Astrocyte of the spinal cord (primary cell): ENCODE measurements around the gene PTCRA.
"Not testable (repeated sequence)": the region's sequence is repeated elsewhere in the genome, so short reads cannot be mapped to it uniquely, and the experiment has no call there.

ENCODE experiments used
- DNase-seq: peaks from one replicate; pipeline ENCODE4 v3.0.0; 2011; ENCODE audit warnings: low read depth, low spot score
- H3K4me3 ChIP-seq: 2 replicates; pipeline ENCODE4 v1.5.1; 2011; ENCODE audit warnings: low read depth, mild to moderate bottlenecking, low read length, moderate library complexity
- CTCF ChIP-seq: IDR thresholded peaks from 2 replicates; pipeline ENCODE4 v1.5.1; 2012; ENCODE audit warnings: low read depth, mild to moderate bottlenecking, low read length, inconsistent platforms
- in situ Hi-C: cut with HindIII; loops from 2 replicates; pipeline ENCODE4 v1.10.0; 2017; ENCODE audit warnings: low sequenced_read_pairs

The PTCRA gene

GRCh38 chr6:42885702-42886101 lies 30.2 kb upstream of the PTCRA start:
- in situ Hi-C loops = no loop called here
- no peak overlapping the region for H3K4me3 ChIP-seq
- DNase-seq = no peak
- TF ChIP-seq CTCF = no peak

GRCh38 chr6:42888201-42888600 lies 27.7 kb upstream of the PTCRA start:
- DNase-seq, H3K4me3 ChIP-seq, in situ Hi-C loops: not testable (repeated sequence)

DNA sequence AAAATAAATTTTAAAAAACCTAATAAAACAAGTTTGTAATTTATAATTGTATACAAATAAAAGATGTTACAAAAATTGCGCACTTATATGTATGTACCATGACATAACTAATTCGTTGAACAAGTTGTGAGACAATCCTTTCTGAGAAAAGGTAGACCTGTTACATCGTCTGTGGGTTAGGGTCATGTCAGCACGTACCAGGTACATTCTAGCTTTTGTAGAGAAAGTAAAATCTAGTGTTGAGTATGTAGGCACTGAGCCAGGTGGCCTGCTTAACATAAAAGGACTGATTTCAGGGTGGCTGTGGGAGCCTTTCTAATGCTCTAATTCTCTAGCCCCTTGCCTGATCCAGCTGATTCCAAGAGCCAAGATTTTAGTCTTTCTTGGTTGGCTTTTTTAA lies 26.0 kb upstream of the PTCRA start:
- DNase-seq = no peak
- TF ChIP-seq CTCF = no peak
- H3K4me3 ChIP-seq = peak overlapping the region; percentile 86
- in situ Hi-C loops = no loop called here

- TF ChIP-seq CTCF = no peak
- peak; percentile 97 for DNase-seq
- in situ Hi-C loops = no loop called here
- peak overlapping the region; percentile 86 for H3K4me3 ChIP-seq
Measured at GRCh38 chr6:42890311-42891198, 25.3 kb upstream of the PTCRA start.

- TF ChIP-seq CTCF = no peak
- peak overlapping the region; percentile 86 for H3K4me3 ChIP-seq
- DNase-seq = no peak
- in situ Hi-C loops = no loop called here
Measured at GRCh38 chr6:42891199-42891722, 24.6 kb upstream of the PTCRA start.

GRCh38 chr6:42894041-42894828 lies 21.6 kb upstream of the PTCRA start:
- H3K4me3 ChIP-seq, DNase-seq, in situ Hi-C loops: not testable (repeated sequence)

GRCh38 chr6:42896178-42896719 lies 19.6 kb upstream of the PTCRA start:
- H3K4me3 ChIP-seq = no peak overlapping the region
- in situ Hi-C loops = no loop called here
- TF ChIP-seq CTCF = no peak
- no peak for DNase-seq
